ENCODE data around the gene ASAP2. TPM values are rescaled to one million over a fixed set of nuclear protein-coding genes. Genes with fewer than 3 reads are reported as not detected.
A peak's percentile ranks its signal among the peaks of the same experiment; 100 is the strongest.

ASAP2 gene
- total and polyA plus RNA-seq, 9 of the 15 experiments (the other 6 are each of a cell fraction or from before 2014, with no cell fraction given) = 0.06 to 4.3 (median 3.1) TPM

DNA sequence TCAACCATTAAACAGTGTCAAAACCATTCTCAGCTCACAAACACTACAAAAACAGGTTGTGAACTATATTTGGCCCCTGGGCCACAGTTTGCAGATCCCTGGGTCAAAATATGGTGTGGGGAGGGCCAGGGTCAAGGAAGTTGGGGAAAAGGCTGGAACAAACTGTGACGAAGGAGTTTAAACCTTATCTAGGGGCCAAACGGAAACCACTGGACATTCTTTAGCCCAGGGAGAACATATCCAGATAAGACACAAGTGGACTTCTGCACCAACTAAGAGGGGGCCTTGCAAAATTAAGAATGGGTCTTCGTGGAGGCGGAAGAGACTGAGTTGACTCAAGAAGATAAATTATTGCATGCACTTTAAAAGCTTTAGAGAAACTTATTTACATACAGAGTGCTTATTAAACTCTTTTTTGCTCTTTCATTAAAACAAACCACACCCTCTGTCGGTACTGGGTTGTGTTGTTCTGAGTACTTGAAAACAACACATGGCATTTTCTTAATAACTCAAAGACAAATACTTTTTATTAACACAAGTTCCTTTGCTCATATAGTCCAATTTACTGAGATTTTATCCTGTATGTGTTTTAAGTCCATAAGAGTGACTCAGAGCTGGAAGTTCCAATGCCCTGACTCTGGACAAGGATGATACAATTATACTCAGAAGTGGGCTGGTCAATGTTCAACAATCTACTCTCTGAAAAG is 5.3 kb upstream of the ASAP2 start:
- 1% methylated on average over 5 of the region's 5 CpGs for WGBS (ENCODE audit: insufficient coverage, low coverage, missing lambda C conversion rate)
- FAIRE-seq (peak; percentile 95), DNase-seq (ENCODE audit: extremely low read depth in 1 of 4, low spot score in 3 of 4) (peak in 3 of 4 experiments; percentile 29 to 83 (median 79)), ATAC-seq (peak; percentile 78)
- Histone ChIP-seq H3K79me2 (ENCODE audit: control insufficient read depth, insufficient read depth, low read length) (no peaks in the 10 kb centered on the region), H3K27me3 (ENCODE audit: control insufficient read depth in 2 of 2, insufficient read depth in 2 of 2, low read length in 2 of 2) (no peaks in the 10 kb centered on the region), H3K9me3 (replicated peaks; ENCODE audit: control insufficient read depth, insufficient read depth, low read depth, low read length) (no peaks in the 10 kb centered on the region), H3K27ac (ENCODE audit: extremely low read depth, low read depth, low read length) (peak overlapping the region; percentile 55), H3K36me3 (ENCODE audit: control insufficient read depth, insufficient read depth, low read length) (no peaks in the 10 kb centered on the region), H4K20me1 (replicated peaks; ENCODE audit: control insufficient read depth, insufficient read depth, low read length) (no peaks in the 10 kb centered on the region), H3K4me3 (no peak overlapping the region), H2AFZ (ENCODE audit: low read depth, low read length) (peak overlapping the region; percentile 84), H3K4me1 (replicated peaks in 1 of 2; ENCODE audit: control insufficient read depth in 2 of 2, insufficient read depth in 2 of 2, low read length in 2 of 2) (peaks cover 14 to 24% of the 10 kb centered on the region in 2 experiments), H3K4me2 (ENCODE audit: insufficient read depth, low read length) (peak overlapping the region; percentile 10; the same call in 1 of the 2 replicates), H3K9me1 (ENCODE audit: control insufficient read depth, insufficient read depth, low read length) (no peaks in the 10 kb centered on the region), H3K9ac (ENCODE audit: insufficient read depth in 1 of 2, low read depth in 2 of 2, low read length in 2 of 2) (peak overlapping the region in 1 of 2 experiments; percentile 11; a peak in 1 of 4 replicates)
- intact Hi-C loops (cut with micrococcal nuclease) = loop anchor here (2.0 kb wide), 1 partner anchor 33 kb away; no protein-coding TSS in a partner anchor
- in situ Hi-C loops (cut with MboI) = no loop called here
- POLR2A ChIA-PET = interaction anchor here (1.0 to 2.5 kb wide), 2 partner anchors 8 to 42 kb away, joined by 3 to 6 read pairs; no protein-coding TSS in a partner anchor
- BruUV-seq (replicated peaks) = no TSS peak
- CTCF ChIA-PET (ENCODE audit: low intra/inter-chr PET ratio) = no interaction called here
- TF ChIP-seq, protein P1, sequence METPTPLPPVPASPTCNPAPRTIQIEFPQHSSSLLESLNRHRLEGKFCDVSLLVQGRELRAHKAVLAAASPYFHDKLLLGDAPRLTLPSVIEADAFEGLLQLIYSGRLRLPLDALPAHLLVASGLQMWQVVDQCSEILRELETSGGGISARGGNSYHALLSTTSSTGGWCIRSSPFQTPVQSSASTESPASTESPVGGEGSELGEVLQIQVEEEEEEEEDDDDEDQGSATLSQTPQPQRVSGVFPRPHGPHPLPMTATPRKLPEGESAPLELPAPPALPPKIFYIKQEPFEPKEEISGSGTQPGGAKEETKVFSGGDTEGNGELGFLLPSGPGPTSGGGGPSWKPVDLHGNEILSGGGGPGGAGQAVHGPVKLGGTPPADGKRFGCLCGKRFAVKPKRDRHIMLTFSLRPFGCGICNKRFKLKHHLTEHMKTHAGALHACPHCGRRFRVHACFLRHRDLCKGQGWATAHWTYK (CRISPR knock-in tag; IDR thresholded peaks at IDR 0.05) = peak; percentile 63; the same call in 1 of the 2 replicates
- TF ChIP-seq MCM5 (IDR thresholded peaks at IDR 0.05; ENCODE audit: low read depth) (no peak), MAZ (CRISPR knock-in tag; conservative IDR thresholded peaks at IDR 0.05 in 1 of 2, IDR thresholded peaks at IDR 0.05 in 1 of 2) (peak; percentile 23 to 28; a peak in 2 of 4 replicates), ZC3H4 (CRISPR knock-in tag; IDR thresholded peaks at IDR 0.05; ENCODE audit: borderline replicate concordance) (no peak), ZNF699 (CRISPR knock-in tag; IDR thresholded peaks at IDR 0.05; ENCODE audit: insufficient replicate concordance) (no peak), CSDE1 (IDR thresholded peaks at IDR 0.05) (no peak), ELF4 (CRISPR knock-in tag; IDR thresholded peaks at IDR 0.05) (0 out of 2 replicates have a peak, but pooled peaks have one; percentile 47), ZNF184 (CRISPR knock-in tag; IDR thresholded peaks at IDR 0.05) (no peak)
- TF ChIP-seq, protein P2, sequence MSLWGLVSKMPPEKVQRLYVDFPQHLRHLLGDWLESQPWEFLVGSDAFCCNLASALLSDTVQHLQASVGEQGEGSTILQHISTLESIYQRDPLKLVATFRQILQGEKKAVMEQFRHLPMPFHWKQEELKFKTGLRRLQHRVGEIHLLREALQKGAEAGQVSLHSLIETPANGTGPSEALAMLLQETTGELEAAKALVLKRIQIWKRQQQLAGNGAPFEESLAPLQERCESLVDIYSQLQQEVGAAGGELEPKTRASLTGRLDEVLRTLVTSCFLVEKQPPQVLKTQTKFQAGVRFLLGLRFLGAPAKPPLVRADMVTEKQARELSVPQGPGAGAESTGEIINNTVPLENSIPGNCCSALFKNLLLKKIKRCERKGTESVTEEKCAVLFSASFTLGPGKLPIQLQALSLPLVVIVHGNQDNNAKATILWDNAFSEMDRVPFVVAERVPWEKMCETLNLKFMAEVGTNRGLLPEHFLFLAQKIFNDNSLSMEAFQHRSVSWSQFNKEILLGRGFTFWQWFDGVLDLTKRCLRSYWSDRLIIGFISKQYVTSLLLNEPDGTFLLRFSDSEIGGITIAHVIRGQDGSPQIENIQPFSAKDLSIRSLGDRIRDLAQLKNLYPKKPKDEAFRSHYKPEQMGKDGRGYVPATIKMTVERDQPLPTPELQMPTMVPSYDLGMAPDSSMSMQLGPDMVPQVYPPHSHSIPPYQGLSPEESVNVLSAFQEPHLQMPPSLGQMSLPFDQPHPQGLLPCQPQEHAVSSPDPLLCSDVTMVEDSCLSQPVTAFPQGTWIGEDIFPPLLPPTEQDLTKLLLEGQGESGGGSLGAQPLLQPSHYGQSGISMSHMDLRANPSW (CRISPR knock-in tag; IDR thresholded peaks at IDR 0.05) = no peak
- TF ChIP-seq, protein P3, sequence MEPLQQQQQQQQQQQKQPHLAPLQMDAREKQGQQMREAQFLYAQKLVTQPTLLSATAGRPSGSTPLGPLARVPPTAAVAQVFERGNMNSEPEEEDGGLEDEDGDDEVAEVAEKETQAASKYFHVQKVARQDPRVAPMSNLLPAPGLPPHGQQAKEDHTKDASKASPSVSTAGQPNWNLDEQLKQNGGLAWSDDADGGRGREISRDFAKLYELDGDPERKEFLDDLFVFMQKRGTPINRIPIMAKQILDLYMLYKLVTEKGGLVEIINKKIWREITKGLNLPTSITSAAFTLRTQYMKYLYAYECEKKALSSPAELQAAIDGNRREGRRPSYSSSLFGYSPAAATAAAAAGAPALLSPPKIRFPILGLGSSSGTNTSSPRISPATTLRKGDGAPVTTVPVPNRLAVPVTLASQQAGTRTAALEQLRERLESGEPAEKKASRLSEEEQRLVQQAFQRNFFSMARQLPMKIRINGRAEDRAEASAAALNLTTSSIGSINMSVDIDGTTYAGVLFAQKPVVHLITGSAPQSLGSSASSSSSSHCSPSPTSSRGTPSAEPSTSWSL (CRISPR knock-in tag; IDR thresholded peaks at IDR 0.05; ENCODE audit: borderline replicate concordance) = no peak
- TF ChIP-seq, protein P4, sequence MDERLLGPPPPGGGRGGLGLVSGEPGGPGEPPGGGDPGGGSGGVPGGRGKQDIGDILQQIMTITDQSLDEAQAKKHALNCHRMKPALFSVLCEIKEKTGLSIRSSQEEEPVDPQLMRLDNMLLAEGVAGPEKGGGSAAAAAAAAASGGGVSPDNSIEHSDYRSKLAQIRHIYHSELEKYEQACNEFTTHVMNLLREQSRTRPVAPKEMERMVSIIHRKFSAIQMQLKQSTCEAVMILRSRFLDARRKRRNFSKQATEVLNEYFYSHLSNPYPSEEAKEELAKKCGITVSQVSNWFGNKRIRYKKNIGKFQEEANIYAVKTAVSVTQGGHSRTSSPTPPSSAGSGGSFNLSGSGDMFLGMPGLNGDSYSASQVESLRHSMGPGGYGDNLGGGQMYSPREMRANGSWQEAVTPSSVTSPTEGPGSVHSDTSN (CRISPR knock-in tag; IDR thresholded peaks at IDR 0.05; ENCODE audit: low read depth) = no peak
- TF ChIP-seq, protein P4 (tag; conservative IDR thresholded peaks at IDR 0.05; ENCODE audit: low read depth) = 0 out of 2 replicates have a peak, but pooled peaks have one; percentile 13
